IMR-90 (cell line): Measurements from ENCODE around the gene MFSD6L.

Experiments used
- RAD21 ChIP-seq: IDR thresholded peaks from 2 replicates; pipeline ENCODE4 v1.6.1; 2012; ENCODE audit warnings: low read length, improper control_type of control experiment
- TF ChIP-seq, protein P1 (sequence below): conservative IDR thresholded peaks from 2 replicates; pipeline ENCODE4 v1.5.1; 2012; ENCODE audit warnings: mild to moderate bottlenecking, low read depth, low read length, improper control_type of control experiment

DNA sequence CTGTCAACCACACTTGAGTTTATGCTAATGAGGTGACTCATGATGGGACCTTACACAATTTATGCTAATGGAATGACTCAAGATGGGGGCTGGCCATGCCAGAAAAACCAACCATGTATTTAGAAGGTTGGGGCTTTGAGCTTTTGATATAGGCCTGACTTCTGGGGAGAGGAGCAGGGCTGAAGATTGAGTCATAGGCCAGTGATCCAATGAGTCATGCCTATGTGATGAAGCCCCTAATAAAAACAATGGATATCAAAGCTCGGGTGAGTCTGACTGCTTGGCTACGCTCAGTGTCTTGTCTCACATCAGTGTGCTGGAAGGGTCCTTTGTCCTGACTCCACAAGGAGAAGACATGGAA, 7.3 kb downstream of the MFSD6L start:
- TF ChIP-seq, protein P1, sequence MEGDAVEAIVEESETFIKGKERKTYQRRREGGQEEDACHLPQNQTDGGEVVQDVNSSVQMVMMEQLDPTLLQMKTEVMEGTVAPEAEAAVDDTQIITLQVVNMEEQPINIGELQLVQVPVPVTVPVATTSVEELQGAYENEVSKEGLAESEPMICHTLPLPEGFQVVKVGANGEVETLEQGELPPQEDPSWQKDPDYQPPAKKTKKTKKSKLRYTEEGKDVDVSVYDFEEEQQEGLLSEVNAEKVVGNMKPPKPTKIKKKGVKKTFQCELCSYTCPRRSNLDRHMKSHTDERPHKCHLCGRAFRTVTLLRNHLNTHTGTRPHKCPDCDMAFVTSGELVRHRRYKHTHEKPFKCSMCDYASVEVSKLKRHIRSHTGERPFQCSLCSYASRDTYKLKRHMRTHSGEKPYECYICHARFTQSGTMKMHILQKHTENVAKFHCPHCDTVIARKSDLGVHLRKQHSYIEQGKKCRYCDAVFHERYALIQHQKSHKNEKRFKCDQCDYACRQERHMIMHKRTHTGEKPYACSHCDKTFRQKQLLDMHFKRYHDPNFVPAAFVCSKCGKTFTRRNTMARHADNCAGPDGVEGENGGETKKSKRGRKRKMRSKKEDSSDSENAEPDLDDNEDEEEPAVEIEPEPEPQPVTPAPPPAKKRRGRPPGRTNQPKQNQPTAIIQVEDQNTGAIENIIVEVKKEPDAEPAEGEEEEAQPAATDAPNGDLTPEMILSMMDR = no peak
- no peak for TF ChIP-seq RAD21
